NT2/D1 (cell line): ENCODE measurements around the gene SDC1.

ENCODE experiments used
- SUZ12 ChIP-seq: IDR thresholded peaks from 2 replicates; pipeline ENCODE4 v1.6.1; 2011; ENCODE audit not compliant: insufficient read length, insufficient read depth; ENCODE audit errors: extremely low read depth
- YY1 ChIP-seq: IDR thresholded peaks from 2 replicates; pipeline ENCODE4 v1.6.1; 2011; ENCODE audit not compliant: insufficient read length, insufficient read depth
- ZNF274 ChIP-seq: IDR thresholded peaks from 2 replicates; pipeline ENCODE4 v1.6.1; 2011; ENCODE audit warnings: mild to moderate bottlenecking, low read depth, low read length

DNA sequence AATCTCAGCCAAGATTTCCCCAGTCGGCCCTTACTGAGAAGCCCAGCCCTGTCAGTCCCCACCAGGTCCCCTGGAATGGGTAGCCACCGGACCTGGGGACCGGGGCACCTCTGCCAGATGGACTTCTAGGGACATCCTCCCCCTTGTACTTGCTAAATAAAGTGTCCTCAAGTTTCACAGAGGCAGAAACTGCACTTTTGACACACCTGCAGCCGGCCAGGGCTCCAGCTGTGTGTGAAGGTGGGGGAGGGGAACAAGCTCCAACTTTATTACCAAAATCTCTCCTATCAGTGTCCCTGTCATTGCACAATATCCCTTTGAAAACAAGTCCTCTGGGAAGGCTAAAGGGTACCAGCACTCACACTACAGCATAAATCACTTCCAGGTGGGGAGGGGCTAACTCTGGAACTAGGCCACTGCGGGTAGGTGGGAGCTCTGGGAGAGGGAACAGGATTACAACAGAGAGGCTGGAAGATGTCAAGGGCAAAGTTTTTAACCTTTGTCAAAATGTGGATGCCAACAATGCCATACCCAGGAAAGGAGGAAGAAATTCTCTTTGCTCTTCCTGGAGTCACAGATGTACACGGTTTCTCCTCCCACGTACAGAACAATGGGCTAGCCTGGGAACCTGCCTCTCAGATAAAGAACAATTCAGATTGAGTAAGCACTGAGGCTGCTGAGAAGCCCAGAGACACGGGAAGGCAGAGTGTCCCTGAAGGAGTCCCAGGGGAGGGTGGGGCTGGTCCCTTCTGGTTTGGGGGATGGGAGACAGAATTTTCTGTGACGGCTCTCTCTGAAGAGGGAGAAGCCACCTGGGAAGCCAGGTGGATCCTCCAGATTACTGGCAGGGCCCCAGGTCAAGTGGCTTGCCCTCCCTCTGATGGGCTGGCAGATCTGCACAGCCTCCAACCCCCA lies 11.0 kb downstream of the SDC1 start:
- TF ChIP-seq SUZ12, result no peak
- no peak for TF ChIP-seq ZNF274
- no peak for TF ChIP-seq YY1
